CD4-positive, alpha-beta T cell treated with Interferon alpha-2 for 1 hour (primary cell): ENCODE results near the gene DNAH5.

Experiments
- DNase-seq, 2 donors: peaks; one replicate each; pipeline ENCODE4 v3.0.0-alpha.2; 2020 to 2022

DNAH5 gene

GRCh38 chr5:13934125-13934524 lies 10.4 kb downstream of the DNAH5 start:
- DNase-seq: no peak

- no peak for DNase-seq
These were observed 11.9 kb downstream of the DNAH5 start for GRCh38 chr5:13932561-13932960.

GRCh38 chr5:13932011-13932410 lies 12.5 kb downstream of the DNAH5 start:
- no peak for DNase-seq

- DNase-seq: no peak
These were observed 13.8 kb downstream of the DNAH5 start for GRCh38 chr5:13930541-13931171.

- no peak for DNase-seq
These were observed 17.8 kb downstream of the DNAH5 start for GRCh38 chr5:13926731-13927130.

- DNase-seq: no peak
These were observed 22.9 kb downstream of the DNAH5 start for GRCh38 chr5:13921578-13921977.

- no peak for DNase-seq
These were observed 24.7 kb downstream of the DNAH5 start for GRCh38 chr5:13919786-13920185.

GRCh38 chr5:13919087-13919486 lies 25.4 kb downstream of the DNAH5 start:
- no peak for DNase-seq

GRCh38 chr5:13917061-13917460 lies 27.4 kb downstream of the DNAH5 start:
- DNase-seq: no peak

- no peak for DNase-seq
These were observed 30.5 kb downstream of the DNAH5 start for GRCh38 chr5:13913962-13914361.

GRCh38 chr5:13910637-13911288 lies 33.7 kb downstream of the DNAH5 start:
- DNase-seq: no peak

GRCh38 chr5:13910201-13910600 lies 34.3 kb downstream of the DNAH5 start:
- no peak for DNase-seq

GRCh38 chr5:13909271-13909670 lies 35.2 kb downstream of the DNAH5 start:
- DNase-seq: no peak

- DNase-seq: no peak
These were observed 45.9 kb downstream of the DNAH5 start for GRCh38 chr5:13898569-13898968.

GRCh38 chr5:13878357-13878756 lies 66.1 kb downstream of the DNAH5 start:
- DNase-seq: no peak

GRCh38 chr5:13866792-13867191 lies 77.7 kb downstream of the DNAH5 start:
- no peak for DNase-seq

GRCh38 chr5:13865312-13865711 lies 79.2 kb downstream of the DNAH5 start:
- DNase-seq: no peak

GRCh38 chr5:13860146-13860545 lies 84.3 kb downstream of the DNAH5 start:
- DNase-seq: no peak

- DNase-seq: no peak
These were observed 85.0 kb downstream of the DNAH5 start for GRCh38 chr5:13859270-13860065.

- no peak for DNase-seq
These were observed 101.2 kb downstream of the DNAH5 start for GRCh38 chr5:13843175-13843846.

GRCh38 chr5:13833440-13833839 lies 111.0 kb downstream of the DNAH5 start:
- DNase-seq: no peak

- no peak for DNase-seq
These were observed 113.1 kb downstream of the DNAH5 start for GRCh38 chr5:13831351-13831750.

- DNase-seq: no peak
These were observed 114.0 kb downstream of the DNAH5 start for GRCh38 chr5:13830536-13830935.

- DNase-seq: no peak
These were observed 123.1 kb downstream of the DNAH5 start for GRCh38 chr5:13821366-13821765.
